Anterior cingulate cortex (tissue), 58 donors: ENCODE data around the gene PHEX.
A peak's percentile ranks its signal among the peaks of the same experiment; 100 is the strongest.

Experiments
- DNase-seq, 58 donors: peaks; one replicate each; lab custom pipeline; 2025; lab: John Stamatoyannopoulos, UW

PHEX gene

GRCh38 chrX:22141047-22141730 lies 109.1 kb downstream of the PHEX start:
- DNase-seq: no peak

GRCh38 chrX:22147214-22147613 lies 115.1 kb downstream of the PHEX start:
- DNase-seq: no peak

- DNase-seq: no peak
Observed at GRCh38 chrX:22147942-22148341, 115.8 kb downstream of the PHEX start.

GRCh38 chrX:22148565-22148964 lies 116.4 kb downstream of the PHEX start:
- DNase-seq: no peak

GRCh38 chrX:22150371-22150770 lies 118.2 kb downstream of the PHEX start:
- DNase-seq: no peak

- no peak for DNase-seq
Observed at GRCh38 chrX:22155126-22155525, 123.0 kb downstream of the PHEX start.

GRCh38 chrX:22159071-22159470 lies 126.9 kb downstream of the PHEX start:
- DNase-seq: no peak

- no peak for DNase-seq
Observed at GRCh38 chrX:22163326-22163725, 131.2 kb downstream of the PHEX start.

GRCh38 chrX:22164770-22165388 lies 132.8 kb downstream of the PHEX start:
- DNase-seq: no peak

GRCh38 chrX:22165732-22166457 lies 133.8 kb downstream of the PHEX start:
- peak in 1 of 58 donors; percentile 0 for DNase-seq

GRCh38 chrX:22171287-22172060 lies 139.3 kb downstream of the PHEX start:
- DNase-seq: no peak

GRCh38 chrX:22173966-22174365 lies 141.8 kb downstream of the PHEX start:
- no peak for DNase-seq

- no peak for DNase-seq
Observed at GRCh38 chrX:22177950-22178515, 145.9 kb downstream of the PHEX start.

- DNase-seq: no peak
Observed at GRCh38 chrX:22184096-22184495, 152.0 kb downstream of the PHEX start.

GRCh38 chrX:22186165-22186564 lies 154.0 kb downstream of the PHEX start:
- no peak for DNase-seq

GRCh38 chrX:22192419-22193060 lies 160.4 kb downstream of the PHEX start:
- peak in 47 of 58 donors; percentile 0 to 53 (median 5) for DNase-seq

- DNase-seq: no peak
Observed at GRCh38 chrX:22193851-22194659, 161.9 kb downstream of the PHEX start.

GRCh38 chrX:22194660-22194945 lies 162.5 kb downstream of the PHEX start:
- DNase-seq: no peak

GRCh38 chrX:22196149-22196548 lies 164.0 kb downstream of the PHEX start:
- no peak for DNase-seq
